ENCODE data around the gene TDRD9. TPM values are rescaled to one million over a fixed set of nuclear protein-coding genes. Genes with fewer than 3 reads are reported as not detected.
"Not testable (repeated sequence)": the region's sequence is repeated elsewhere in the genome, so short reads cannot be mapped to it uniquely, and the experiment has no call there.

TDRD9 gene
- total RNA-seq, 1 experiment from 2014 or later: not detected

DNA sequence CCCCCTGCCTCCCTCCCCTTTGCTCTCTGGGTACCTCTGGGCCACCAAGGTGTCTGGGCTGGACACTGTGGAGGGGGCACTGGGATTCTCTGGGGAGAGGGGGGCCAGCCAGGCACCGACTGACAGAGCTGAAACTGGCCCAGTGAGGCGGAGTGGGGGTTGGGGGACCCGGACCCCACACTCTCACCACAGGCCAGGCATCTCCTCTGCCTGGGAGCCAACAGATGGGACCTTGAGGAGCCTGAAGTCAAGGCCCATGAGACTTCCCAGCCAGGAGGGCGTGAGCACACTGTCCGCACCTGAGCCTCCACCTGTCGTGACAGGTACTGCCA is 41.1 kb upstream of the TDRD9 start:
- no TSS peak for BruUV-seq (replicated peaks)
- Histone ChIP-seq H3K27ac (ENCODE audit: low read depth, low read length, poor library complexity, severe bottlenecking) (no peak overlapping the region), H3K4me3 (ENCODE audit: low read depth, low read length, poor library complexity, severe bottlenecking) (no peak overlapping the region), H3K9me3 (ENCODE audit: low read depth, low read length, poor library complexity, severe bottlenecking) (no peaks in the 10 kb centered on the region), H3K36me3 (ENCODE audit: insufficient read depth, low read length, poor library complexity, severe bottlenecking) (no peaks in the 10 kb centered on the region), H3K4me1 (ENCODE audit: insufficient read depth, low read length, poor library complexity, severe bottlenecking) (no peaks in the 10 kb centered on the region), H3K27me3 (replicated peaks; ENCODE audit: insufficient read depth, low read depth, low read length, poor library complexity) (no peaks in the 10 kb centered on the region)
- TF ChIP-seq EZH2 (IDR thresholded peaks at IDR 0.05; ENCODE audit: borderline replicate concordance, low read depth, low read length, poor library complexity, severe bottlenecking) (no peak), CTCF (conservative IDR thresholded peaks at IDR 0.05; ENCODE audit: low read depth, low read length) (no peak)
- intact Hi-C loops (cut with micrococcal nuclease; ENCODE audit: unreplicated experiment): no loop called here
- ChIA-PET CTCF (interaction anchor here (2.5 kb wide), 1 partner anchor 14 kb away, joined by 7 read pairs; no protein-coding TSS in a partner anchor), POLR2A (ENCODE audit: low non-redundant PET) (no interaction called here)
- DNase-seq (ENCODE audit: low spot score): no peak

DNA sequence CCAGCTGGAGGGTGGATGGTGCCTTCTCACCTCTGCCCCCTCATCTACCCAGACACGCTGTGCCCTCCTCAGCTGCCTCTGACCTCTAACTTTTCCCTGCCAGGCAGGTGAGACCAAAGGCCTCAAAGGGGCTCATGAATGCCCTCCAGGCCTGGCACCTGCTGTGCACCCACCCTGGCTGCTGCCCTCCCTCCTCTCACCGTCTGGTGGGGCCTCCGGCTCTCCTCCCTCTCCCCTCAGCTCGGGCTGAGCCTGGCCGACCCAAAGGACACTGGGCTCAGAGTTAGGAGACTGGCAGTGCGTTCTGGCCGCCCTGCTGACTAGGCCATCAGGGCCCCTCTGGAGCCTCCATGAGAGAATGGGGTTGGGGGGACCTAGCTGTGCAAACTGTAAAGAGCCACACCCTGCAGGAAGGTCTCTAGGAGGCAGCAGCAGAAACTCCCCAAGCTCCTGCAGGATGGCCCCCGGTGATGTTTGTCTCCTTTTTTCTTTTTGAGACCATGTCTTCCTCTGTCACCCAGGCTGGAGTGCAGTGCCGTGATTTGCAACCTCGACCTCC is 40.6 kb upstream of the TDRD9 start:
- CTCF ChIA-PET: interaction anchor here (2.5 kb wide), 1 partner anchor 13 kb away, joined by 7 read pairs; no protein-coding TSS in a partner anchor
- intact Hi-C loops (cut with micrococcal nuclease; ENCODE audit: unreplicated experiment): no loop called here
- BruUV-seq (replicated peaks): no TSS peak
- no peak overlapping the region for H3K27ac ChIP-seq (ENCODE audit: low read depth, low read length, poor library complexity, severe bottlenecking)
- POLR2A ChIA-PET (ENCODE audit: low non-redundant PET): no interaction called here
- H3K27me3 ChIP-seq (replicated peaks; ENCODE audit: insufficient read depth, low read depth, low read length, poor library complexity): no peaks in the 10 kb centered on the region
- H3K9me3 ChIP-seq (ENCODE audit: low read depth, low read length, poor library complexity, severe bottlenecking): no peaks in the 10 kb centered on the region
- no peak for DNase-seq (ENCODE audit: low spot score)
- TF ChIP-seq EZH2 (IDR thresholded peaks at IDR 0.05; ENCODE audit: borderline replicate concordance, low read depth, low read length, poor library complexity, severe bottlenecking) (no peak), CTCF (conservative IDR thresholded peaks at IDR 0.05; ENCODE audit: low read depth, low read length) (no peak)
- H3K36me3 ChIP-seq (ENCODE audit: insufficient read depth, low read length, poor library complexity, severe bottlenecking): no peaks in the 10 kb centered on the region
- H3K4me1 ChIP-seq (ENCODE audit: insufficient read depth, low read length, poor library complexity, severe bottlenecking): no peaks in the 10 kb centered on the region
- no peak overlapping the region for H3K4me3 ChIP-seq (ENCODE audit: low read depth, low read length, poor library complexity, severe bottlenecking)

DNA sequence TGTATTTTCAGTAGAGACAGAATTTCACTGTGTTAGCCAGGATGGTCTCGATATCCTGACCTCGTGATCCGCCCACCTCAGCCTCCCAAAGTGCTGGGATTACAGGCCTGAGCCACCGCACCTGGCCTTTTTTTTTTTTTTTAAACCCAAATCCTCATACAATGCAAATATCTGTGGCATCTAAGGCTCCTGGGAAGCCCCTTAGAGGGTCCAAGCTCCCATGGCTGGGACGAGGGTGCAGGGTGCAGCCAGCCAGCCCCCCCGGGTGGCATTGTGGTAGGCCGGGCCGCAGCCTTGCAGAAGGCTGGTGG is 39.3 kb upstream of the TDRD9 start:
- H3K36me3 ChIP-seq (ENCODE audit: insufficient read depth, low read length, poor library complexity, severe bottlenecking); H3K27ac ChIP-seq (ENCODE audit: low read depth, low read length, poor library complexity, severe bottlenecking); H3K4me3 ChIP-seq (ENCODE audit: low read depth, low read length, poor library complexity, severe bottlenecking); intact Hi-C loops (cut with micrococcal nuclease; ENCODE audit: unreplicated experiment); POLR2A ChIA-PET (ENCODE audit: low non-redundant PET); H3K9me3 ChIP-seq (ENCODE audit: low read depth, low read length, poor library complexity, severe bottlenecking); DNase-seq (ENCODE audit: low spot score); H3K27me3 ChIP-seq (replicated peaks; ENCODE audit: insufficient read depth, low read depth, low read length, poor library complexity); BruUV-seq (replicated peaks); H3K4me1 ChIP-seq (ENCODE audit: insufficient read depth, low read length, poor library complexity, severe bottlenecking): not testable (repeated sequence)
- CTCF ChIA-PET: interaction anchor here (0.7 to 2.5 kb wide), 2 partner anchors 12 to 316 kb away, joined by 5 to 7 read pairs; no protein-coding TSS in a partner anchor

DNA sequence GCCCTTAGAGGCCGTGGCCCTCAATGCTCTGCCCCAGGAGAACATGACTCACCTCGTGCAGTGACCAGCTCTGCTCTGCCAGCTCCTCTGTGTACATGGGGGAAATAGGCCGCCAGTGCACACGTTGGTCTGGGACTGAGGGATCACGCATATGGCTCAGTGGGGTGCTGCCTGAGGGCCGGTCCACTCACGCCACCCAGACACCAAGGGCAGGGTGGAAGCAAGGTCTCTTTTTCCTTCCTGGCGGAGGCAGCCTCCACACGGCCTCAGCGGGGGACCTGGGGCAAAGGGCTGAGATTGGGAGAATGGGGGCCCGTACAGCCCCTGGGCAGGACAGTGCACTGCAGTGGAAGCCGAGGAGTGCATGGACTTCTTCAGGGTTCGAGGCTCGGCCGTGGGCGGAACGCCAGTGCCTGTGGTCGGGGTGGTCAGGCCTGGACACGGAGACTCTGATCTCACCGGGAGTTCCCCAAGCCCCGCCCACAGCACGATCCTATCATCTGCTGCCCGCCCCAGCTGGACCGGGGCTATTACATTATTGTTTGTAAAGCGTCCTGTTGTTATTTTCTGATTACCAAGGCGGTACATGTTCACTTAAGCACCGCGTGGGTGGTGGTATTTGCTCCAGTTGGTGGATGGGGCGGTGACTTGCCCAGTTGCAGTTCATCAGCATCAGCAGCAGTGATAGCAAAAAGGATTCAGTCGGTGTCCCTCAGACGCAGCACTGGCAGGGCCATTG is 38.8 kb upstream of the TDRD9 start:
- POLR2A ChIA-PET (ENCODE audit: low non-redundant PET): no interaction called here
- no TSS peak for BruUV-seq (replicated peaks)
- Histone ChIP-seq H3K36me3 (ENCODE audit: insufficient read depth, low read length, poor library complexity, severe bottlenecking) (no peaks in the 10 kb centered on the region), H3K4me3 (ENCODE audit: low read depth, low read length, poor library complexity, severe bottlenecking) (no peak overlapping the region), H3K27ac (ENCODE audit: low read depth, low read length, poor library complexity, severe bottlenecking) (no peak overlapping the region), H3K9me3 (ENCODE audit: low read depth, low read length, poor library complexity, severe bottlenecking) (no peaks in the 10 kb centered on the region), H3K27me3 (replicated peaks; ENCODE audit: insufficient read depth, low read depth, low read length, poor library complexity) (no peaks in the 10 kb centered on the region), H3K4me1 (ENCODE audit: insufficient read depth, low read length, poor library complexity, severe bottlenecking) (no peaks in the 10 kb centered on the region)
- CTCF ChIA-PET: interaction anchor here (0.7 to 2.5 kb wide), 2 partner anchors 12 to 317 kb away, joined by 5 to 7 read pairs; no protein-coding TSS in a partner anchor
- intact Hi-C loops (cut with micrococcal nuclease; ENCODE audit: unreplicated experiment): no loop called here
- no peak for TF ChIP-seq CTCF (conservative IDR thresholded peaks at IDR 0.05; ENCODE audit: low read depth, low read length)
- no peak for TF ChIP-seq EZH2 (IDR thresholded peaks at IDR 0.05; ENCODE audit: borderline replicate concordance, low read depth, low read length, poor library complexity, severe bottlenecking)
- DNase-seq (ENCODE audit: low spot score): no peak
